Right lobe of liver (tissue), 6 donors: Measurements from ENCODE around the gene MACROH2A2. TPM values are rescaled to one million over a fixed set of nuclear protein-coding genes. Genes with fewer than 3 reads are reported as not detected.

Experiments used
- ATAC-seq, 4 donors: fragments of 200-7000 bp; cut with Tn5 transposase; one replicate each; pipeline ENCODE4 v1.9.1; 2020; ENCODE audit warnings: mild to moderate bottlenecking in 4 of 4, moderate library complexity in 4 of 4
- DNase-seq, 3 donors: peaks; one replicate each; pipeline ENCODE4 v3.0.0-alpha.2; 2020
- H3K27ac ChIP-seq, 3 donors: fragments of 200-600 bp; one replicate each; pipeline ENCODE4 v1.8.0; 2022
- H3K27me3 ChIP-seq, 2 donors: fragments of 200-600 bp; one replicate each; pipeline ENCODE4 v1.8.0; 2022
- H3K36me3 ChIP-seq, 4 donors: fragments of 200-600 bp; sonication (generic) in 1 of 4; one replicate each; pipeline versions ENCODE4 v1.5.1 to v1.8.0; 2017 to 2022; ENCODE audit warnings: control low read depth in 1 of 4
- H3K4me1 ChIP-seq, 4 donors: fragments of 200-600 bp; sonication (generic) in 1 of 4; one replicate each; pipeline versions ENCODE4 v1.5.1 to v1.8.0; 2017 to 2022; ENCODE audit warnings: control low read depth in 1 of 4
- H3K4me3 ChIP-seq, 3 donors: fragments of 200-600 bp; one replicate each; pipeline ENCODE4 v1.8.0; 2022
- H3K9me3 ChIP-seq, 4 donors: fragments of 200-600 bp; sonication (generic) in 1 of 4; one replicate each; pipeline versions ENCODE4 v1.5.1 to v1.8.0; 2017 to 2022; ENCODE audit warnings: control low read depth in 1 of 4
- CTCF ChIP-seq, 4 donors: fragments of 200-600 bp in 3 of 4; fragments of 450-650 bp in 1 of 4; IDR thresholded peaks; one replicate each; pipeline versions ENCODE4 v1.5.1 to v1.8.0; 2016 to 2022; ENCODE audit warnings: antibody characterized with exemption in 4 of 4, mild to moderate bottlenecking in 2 of 4
- POLR2A ChIP-seq: fragments of 450-650 bp; IDR thresholded peaks from one replicate; pipeline ENCODE4 v1.6.1; 2017; ENCODE audit warnings: antibody characterized with exemption, mild to moderate bottlenecking
- WGBS: methylation state at CpG from one replicate; pipeline ENCODE4 v1.1.6; 2018; ENCODE audit warnings: low coverage, low lambda C conversion rate; ENCODE audit not compliant: insufficient coverage; ENCODE audit errors: missing lambda C conversion rate; 5-methylcytosine and 5-hydroxymethylcytosine counted together
- intact Hi-C, 2 donors: fragments of 100-400 bp; cut with DNase I; formaldehyde crosslinking; loops; one replicate each; pipeline versions ENCODE4 v1.11.2 to v1.14.1; 2022
- total RNA-seq, 6 experiments: library from RNA; depleted of rRNA in 2 of 6; stranded (reverse); fragments of >200 nt in 2 of 6; fragmentation: NEBNext Ultra II Directional in 3 of 6; extraction: Animal tissue kit (Norgen Biotek cat#: 25700) in 3 of 6; gene quantifications; one replicate each; pipeline versions ENCODE4 v1.1.0 to v1.2.4, GENCODE V29; 2016 to 2023
- donor health status: DM: no; HTN: yes; CAD: no.
- donor health status: DM: no; HTN: no; CAD: no.
- donor health status: DM: no; HTN: no; CAD: no.
- donor health status: DM: no; HTN: yes; CAD: no.
- donor health status: DM: no; HTN: yes; CAD: no.

Gene MACROH2A2
- total RNA-seq, 6 experiments from 2014 or later: 2.0 to 12.1 (median 5.0) TPM

GRCh38 chr10:70123817-70124216, 71.2 kb downstream of the MACROH2A2 start:
- intact Hi-C loops: no loop called here
- Histone ChIP-seq H3K9me3 (no peaks in the 10 kb centered on the region), H3K27me3 (no peaks in the 10 kb centered on the region), H3K4me1 (no peaks in the 10 kb centered on the region), H3K36me3 (peaks cover 0 to 49% (median 8%) of the 10 kb centered on the region in 4 donors), H3K27ac (no peak overlapping the region), H3K4me3 (no peak overlapping the region)
- ATAC-seq (no peak), DNase-seq (no peak)
- TF ChIP-seq CTCF (IDR thresholded peaks at IDR 0.05): no peak
- no peak for TF ChIP-seq POLR2A
- 90% methylated on average over 7 of the region's 10 CpGs for WGBS

GRCh38 chr10:70124415-70124814, 71.8 kb downstream of the MACROH2A2 start:
- DNase-seq: no peak
- 100% methylated on average over 1 of the region's 1 CpG for WGBS
- H3K9me3 ChIP-seq: no peaks in the 10 kb centered on the region
- no peak for ATAC-seq
- H3K36me3 ChIP-seq: peaks cover 0 to 43% (median 8%) of the 10 kb centered on the region in 4 donors
- no peaks in the 10 kb centered on the region for H3K4me1 ChIP-seq
- TF ChIP-seq CTCF (IDR thresholded peaks at IDR 0.05): no peak
- TF ChIP-seq POLR2A: no peak
- H3K4me3 ChIP-seq: no peak overlapping the region
- H3K27me3 ChIP-seq: no peaks in the 10 kb centered on the region
- H3K27ac ChIP-seq: no peak overlapping the region
- intact Hi-C loops: no loop called here

GRCh38 chr10:70124918-70125317, 72.3 kb downstream of the MACROH2A2 start:
- 90% methylated on average over 3 of the region's 3 CpGs for WGBS
- ATAC-seq (no peak), DNase-seq (no peak)
- H3K4me1 ChIP-seq: peaks cover 0 to under 1% (median 0%) of the 10 kb centered on the region in 4 donors
- no peak overlapping the region for H3K4me3 ChIP-seq
- H3K27me3 ChIP-seq: no peaks in the 10 kb centered on the region
- TF ChIP-seq POLR2A (no peak), CTCF (IDR thresholded peaks at IDR 0.05) (no peak)
- H3K36me3 ChIP-seq: peaks cover 0 to 38% (median 8%) of the 10 kb centered on the region in 4 donors
- intact Hi-C loops: no loop called here
- H3K9me3 ChIP-seq: no peaks in the 10 kb centered on the region
- no peak overlapping the region for H3K27ac ChIP-seq

- ATAC-seq (no peak), DNase-seq (no peak)
- peaks cover 0 to 12% (median 0%) of the 10 kb centered on the region in 4 donors for H3K4me1 ChIP-seq
- 57% methylated on average over 1 of the region's 5 CpGs for WGBS
- no peaks in the 10 kb centered on the region for H3K9me3 ChIP-seq
- H3K4me3 ChIP-seq: no peak overlapping the region
- intact Hi-C loops: no loop called here
- no peak overlapping the region for H3K27ac ChIP-seq
- TF ChIP-seq POLR2A (no peak), CTCF (IDR thresholded peaks at IDR 0.05) (no peak)
- H3K36me3 ChIP-seq: peaks cover 0 to 27% (median 6%) of the 10 kb centered on the region in 4 donors
- H3K27me3 ChIP-seq: no peaks in the 10 kb centered on the region
Measured at GRCh38 chr10:70125918-70126552, 73.4 kb downstream of the MACROH2A2 start.
